C4-2B (cell line): ENCODE measurements around the gene OSBPL5.

Experiments
- CTCF ChIP-seq: fragments of 450-650 bp; conservative IDR thresholded peaks from 2 replicates; pipeline ENCODE4 v1.5.1; 2017; ENCODE audit warnings: mild to moderate bottlenecking
- ZFX ChIP-seq: fragments of 450-650 bp; IDR thresholded peaks from 2 replicates; pipeline ENCODE4 v1.6.1; 2017

DNA sequence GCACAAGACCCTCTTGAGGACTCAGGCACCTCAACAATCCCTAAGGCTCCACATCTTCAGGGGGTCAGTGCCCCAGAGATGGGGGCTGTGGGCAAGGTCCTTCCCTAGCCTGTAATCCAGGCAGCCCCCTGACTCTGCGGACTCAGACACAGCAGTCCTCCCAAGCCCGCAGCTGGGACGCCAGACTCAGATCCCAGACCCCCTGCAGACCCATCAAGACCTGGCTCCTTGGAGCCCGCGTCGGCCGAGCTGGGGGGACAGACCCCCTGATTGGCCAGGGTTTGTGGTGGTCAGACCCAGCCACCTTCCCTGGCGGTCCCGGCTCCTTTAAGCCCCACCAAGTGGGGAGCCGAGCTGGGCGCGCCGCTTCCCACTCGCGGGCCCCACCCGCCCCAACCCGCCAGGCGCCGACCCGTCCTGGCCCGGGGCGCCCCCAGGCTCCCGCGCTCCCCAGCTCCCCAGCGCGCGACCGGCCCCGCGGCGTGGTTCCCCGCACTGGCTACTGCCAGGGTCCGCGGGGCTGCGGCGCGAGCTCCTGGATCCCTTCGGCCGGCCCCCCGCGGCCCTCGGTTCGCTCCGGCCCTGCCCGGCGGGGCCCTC lies 458 bp downstream of the OSBPL5 start:
- TF ChIP-seq CTCF (no peak), ZFX (no peak)
